ENCODE results near the gene VTI1A. TPM values are rescaled to one million over a fixed set of nuclear protein-coding genes. Genes with fewer than 3 reads are reported as not detected.

The VTI1A gene
- total RNA-seq, 2 donors from 2014 or later = 20.6 to 22.0 TPM

GRCh38 chr10:112820320-112820719 lies 373.3 kb downstream of the VTI1A start:
- DNase-seq (no peak), ATAC-seq (no peak)
- intact Hi-C loops (cut with DNase I) = no loop called here

DNA sequence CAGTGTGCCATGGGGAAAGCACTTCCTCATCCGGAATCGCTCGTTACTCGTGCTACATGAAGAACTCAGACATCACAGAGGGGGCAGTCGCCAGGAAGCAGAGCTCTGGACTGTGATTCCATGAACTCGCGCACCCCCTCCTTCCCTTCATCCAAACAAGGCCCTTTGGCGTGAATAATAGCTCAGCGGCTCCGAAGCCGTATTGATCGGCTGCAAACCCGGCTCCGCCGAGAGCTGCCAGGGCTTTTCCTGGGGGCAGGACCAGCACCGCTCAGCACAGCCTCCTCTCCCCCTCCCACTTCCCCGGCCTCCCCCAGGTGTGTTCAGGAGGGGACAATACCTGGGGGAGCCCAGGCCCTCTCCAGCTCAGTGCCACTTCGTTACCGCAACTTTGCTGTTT lies 374.0 kb downstream of the VTI1A start:
- ATAC-seq (no peak), DNase-seq (no peak)
- intact Hi-C loops (cut with DNase I) = no loop called here

GRCh38 chr10:112821663-112822062 lies 374.6 kb downstream of the VTI1A start:
- intact Hi-C loops (cut with DNase I) = no loop called here
- DNase-seq (no peak), ATAC-seq (no peak)

DNA sequence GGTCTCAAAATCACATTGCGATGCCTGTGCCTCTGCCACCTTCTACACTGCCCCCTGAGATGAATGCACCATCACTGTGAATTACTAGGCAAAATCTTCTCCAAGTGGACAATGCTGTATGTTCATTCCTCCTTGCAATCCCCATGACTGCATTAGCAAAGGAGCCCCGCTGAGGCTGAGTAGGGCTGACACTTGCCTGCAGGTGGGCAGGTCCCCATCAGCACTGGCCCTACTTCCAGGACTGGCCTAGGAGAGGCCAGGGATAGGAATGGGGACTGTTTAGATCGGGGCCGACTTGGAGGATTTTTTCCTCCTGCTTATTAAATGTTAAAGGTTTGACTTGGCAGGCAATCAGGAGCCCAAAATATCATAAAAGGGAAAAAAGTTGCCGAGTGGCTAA lies 376.0 kb downstream of the VTI1A start:
- intact Hi-C loops (cut with DNase I) = no loop called here
- DNase-seq = no peak
- no peak for ATAC-seq

- ATAC-seq (no peak), DNase-seq (no peak)
- intact Hi-C loops (cut with DNase I) = no loop called here
These were observed 376.6 kb downstream of the VTI1A start for GRCh38 chr10:112823604-112824003.

GRCh38 chr10:112826018-112826697 lies 379.1 kb downstream of the VTI1A start:
- ATAC-seq (peak in 1 of 2 donors; percentile 16), DNase-seq (no peak)
- intact Hi-C loops (cut with DNase I) = no loop called here

DNA sequence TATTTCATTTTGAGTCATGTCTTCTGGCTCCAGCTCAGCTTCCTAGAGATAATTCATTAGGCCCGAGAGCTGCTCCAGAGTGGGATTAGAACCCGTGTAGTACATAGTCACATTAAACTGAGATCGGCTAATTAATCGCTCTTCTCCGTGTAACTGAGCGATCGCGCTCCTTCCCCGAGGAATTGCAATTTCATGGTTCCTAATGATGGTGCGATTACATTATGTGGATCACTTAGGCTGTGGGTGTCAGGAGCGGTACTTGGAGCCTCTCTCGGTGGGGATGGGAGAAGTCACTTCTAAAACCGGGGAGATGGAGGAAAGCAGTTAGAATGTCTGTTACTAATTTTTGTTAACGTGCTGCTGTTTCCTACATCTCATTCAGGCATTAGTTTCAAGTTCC lies 380.1 kb downstream of the VTI1A start:
- DNase-seq (no peak), ATAC-seq (no peak)
- intact Hi-C loops (cut with DNase I) = no loop called here

DNA sequence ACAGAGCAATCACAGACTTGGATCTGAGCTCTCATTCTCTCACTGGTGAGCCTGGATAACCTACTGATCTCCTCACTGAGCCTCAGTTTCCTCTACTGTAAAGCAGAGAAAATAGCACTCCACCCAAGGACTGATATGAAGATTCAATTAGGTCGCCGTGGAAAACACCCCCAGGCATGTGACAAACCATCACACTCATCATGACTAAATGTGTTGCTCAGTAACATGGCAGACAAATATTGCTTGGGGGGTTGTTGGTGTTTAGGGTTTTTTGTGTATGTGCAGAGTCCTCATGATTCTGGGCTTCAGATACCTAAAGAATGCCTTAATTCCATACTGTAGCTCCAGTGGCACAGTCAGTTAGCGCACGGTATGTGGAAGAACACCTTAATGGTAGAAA lies 380.9 kb downstream of the VTI1A start:
- no peak for ATAC-seq
- intact Hi-C loops (cut with DNase I) = no loop called here
- DNase-seq = no peak

DNA sequence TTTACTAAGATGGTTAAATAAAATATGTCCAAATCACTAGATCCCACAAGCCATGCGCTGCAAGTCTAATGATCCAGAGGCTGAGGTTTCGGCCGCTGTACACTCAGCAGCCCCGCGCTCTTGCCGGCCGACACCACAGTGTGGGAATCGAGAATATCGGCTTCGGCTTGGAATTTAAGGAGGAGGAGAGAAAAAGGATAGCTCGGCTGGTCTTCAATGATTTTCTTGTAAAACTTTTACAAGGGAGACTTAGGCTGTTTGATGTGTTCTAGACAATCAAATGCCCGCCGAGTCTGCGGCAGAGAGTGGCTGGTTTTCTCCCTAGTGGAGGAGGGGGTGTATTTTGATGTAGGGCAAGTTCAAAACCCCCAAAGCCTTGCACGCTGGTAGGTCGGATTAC lies 384.8 kb downstream of the VTI1A start:
- intact Hi-C loops (cut with DNase I) = no loop called here
- ATAC-seq = no peak

GRCh38 chr10:112832361-112832878 lies 385.4 kb downstream of the VTI1A start:
- no peak for ATAC-seq
- intact Hi-C loops (cut with DNase I) = no loop called here
- no peak for DNase-seq

More for the DNA sequence above, 384.8 kb downstream of the VTI1A start:
- DNase-seq = no peak

- intact Hi-C loops (cut with DNase I) = no loop called here
- DNase-seq = no peak
- no peak for ATAC-seq
These were observed 385.9 kb downstream of the VTI1A start for GRCh38 chr10:112832959-112833358.

- DNase-seq = no peak
- ATAC-seq = peak; percentile 33 to 39
- intact Hi-C loops (cut with DNase I) = no loop called here
These were observed 387.8 kb downstream of the VTI1A start for GRCh38 chr10:112834751-112835181.

DNA sequence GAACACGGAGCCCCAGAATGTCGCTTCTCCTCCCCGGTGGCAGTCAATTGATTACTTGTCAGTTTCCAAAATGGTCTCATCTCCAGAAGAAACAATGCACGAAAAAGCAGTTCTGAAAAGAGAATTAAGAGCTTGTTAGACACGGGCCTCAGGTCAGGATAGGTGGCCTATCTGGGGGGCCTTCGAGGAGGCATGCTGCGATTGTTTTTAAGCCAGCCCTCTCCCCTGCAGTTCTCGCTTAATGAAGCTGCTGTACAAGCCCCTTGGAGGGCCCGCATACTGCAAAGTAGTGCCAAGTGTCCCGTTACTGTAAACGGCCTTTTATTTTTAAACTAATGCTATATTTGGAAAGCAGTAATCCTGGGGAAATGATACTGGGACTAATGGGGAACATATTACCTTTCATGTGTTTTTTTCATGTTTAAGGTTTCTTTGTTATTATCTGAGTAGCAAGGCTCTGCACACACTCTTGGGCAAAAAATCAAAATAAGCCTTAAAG lies 388.3 kb downstream of the VTI1A start:
- intact Hi-C loops (cut with DNase I) = no loop called here
- DNase-seq (no peak), ATAC-seq (no peak)

DNA sequence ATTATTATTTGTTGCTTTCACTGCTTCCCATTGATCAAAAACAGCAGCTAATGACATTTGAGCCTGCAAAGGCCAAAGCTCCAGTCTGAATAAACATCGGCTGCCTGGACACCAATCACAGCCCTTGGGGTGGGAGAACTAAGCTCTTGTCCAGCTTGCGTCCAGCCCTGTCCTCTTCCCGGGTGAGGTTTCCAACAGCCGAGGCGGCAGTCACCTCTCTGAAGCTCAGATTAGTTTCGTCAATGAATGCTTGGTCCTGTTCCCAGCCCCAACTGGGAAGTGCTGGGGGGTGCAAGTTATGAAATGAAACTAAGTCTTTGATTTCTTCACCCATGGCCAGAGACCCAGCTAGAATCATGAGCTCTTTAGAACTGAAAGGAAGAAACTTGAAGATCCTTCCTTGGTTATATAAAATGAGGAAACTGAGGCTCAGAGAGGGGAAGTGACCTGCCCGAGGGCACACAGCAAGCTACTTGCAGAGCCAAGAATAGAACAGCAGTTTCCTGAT lies 389.0 kb downstream of the VTI1A start:
- ATAC-seq = peak; percentile 62 to 89
- intact Hi-C loops (cut with DNase I) = no loop called here

GRCh38 chr10:112838784-112839481 lies 391.9 kb downstream of the VTI1A start:
- no peak for DNase-seq
- intact Hi-C loops (cut with DNase I) = no loop called here

More for the DNA sequence above, 389.0 kb downstream of the VTI1A start:
- DNase-seq = peak; percentile 68

GRCh38 chr10:112839928-112840654 lies 393.1 kb downstream of the VTI1A start:
- no peak for DNase-seq
- ATAC-seq = no peak
- intact Hi-C loops (cut with DNase I) = no loop called here

More at GRCh38 chr10:112838784-112839481, 391.9 kb downstream of the VTI1A start:
- ATAC-seq = no peak

DNA sequence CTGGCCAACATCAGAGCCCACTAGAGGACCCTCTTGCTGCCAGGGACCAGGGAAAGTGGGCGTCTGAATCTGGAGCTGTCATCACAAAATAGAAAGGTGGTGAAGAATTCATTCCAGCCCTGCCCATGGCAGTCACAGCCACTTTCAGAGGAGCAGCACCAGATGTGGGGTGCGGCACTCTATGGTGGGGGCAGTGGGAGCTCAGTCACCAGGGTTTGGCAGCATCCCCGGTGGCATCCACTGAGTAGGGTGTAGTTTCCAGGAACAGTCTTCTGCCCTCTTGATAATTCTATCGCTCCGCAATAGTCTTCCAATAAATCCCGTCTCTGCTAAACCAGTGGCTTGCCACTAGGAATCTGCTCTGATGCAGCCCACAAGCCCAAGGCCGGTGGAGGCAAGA lies 394.5 kb downstream of the VTI1A start:
- ATAC-seq (no peak), DNase-seq (no peak)
- intact Hi-C loops (cut with DNase I) = no loop called here

DNA sequence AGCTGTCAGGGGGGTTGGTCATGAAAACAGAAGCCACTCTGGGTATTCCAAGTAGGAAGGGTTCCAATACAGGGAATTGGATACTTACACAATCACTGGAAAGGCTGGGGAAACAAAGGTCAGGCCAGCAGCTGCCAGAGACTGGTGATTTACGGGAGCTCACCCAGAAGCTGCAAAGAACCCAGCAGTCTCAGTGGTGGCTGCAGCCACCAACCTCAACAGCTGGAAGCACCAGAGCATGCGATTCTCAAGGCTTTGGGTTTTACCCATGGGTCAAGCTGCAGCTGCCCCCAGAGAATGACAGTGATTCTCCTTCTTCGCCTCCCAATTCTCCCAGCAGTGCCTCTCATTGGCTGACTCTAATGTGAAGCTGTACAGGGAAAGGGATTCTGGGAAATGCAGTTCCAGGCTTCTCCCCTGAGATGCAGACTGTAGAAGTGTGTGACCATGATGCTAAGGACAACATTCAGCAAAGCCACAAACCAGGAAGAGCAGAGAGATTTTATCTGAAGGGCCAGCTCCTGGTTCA lies 395.9 kb downstream of the VTI1A start:
- peak; percentile 27 to 71 for ATAC-seq
- no peak for DNase-seq
- intact Hi-C loops (cut with DNase I) = no loop called here

DNA sequence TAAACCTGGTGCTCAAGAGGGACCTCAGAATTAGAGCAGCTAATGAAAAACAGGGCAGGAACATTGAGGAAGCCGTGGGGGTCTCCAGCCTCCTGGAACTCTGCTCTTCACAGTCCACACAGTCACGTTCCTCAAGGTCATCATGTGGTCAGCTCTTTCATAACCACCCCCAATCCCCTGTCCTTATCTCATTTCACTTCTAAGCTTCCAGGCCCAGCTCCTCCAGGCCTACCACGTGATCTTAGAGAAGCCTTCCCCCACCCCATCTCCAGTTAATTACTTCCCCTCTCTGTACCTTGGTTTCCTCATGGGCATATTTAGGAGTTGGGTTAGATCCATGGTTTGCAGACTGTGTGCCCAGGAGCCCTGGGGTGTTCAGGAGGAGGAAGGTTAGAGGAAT lies 396.6 kb downstream of the VTI1A start:
- ATAC-seq (no peak), DNase-seq (no peak)
- intact Hi-C loops (cut with DNase I) = no loop called here

Measured in left cardiac atrium (tissue), 4 donors.